Esophagus muscularis mucosa (tissue), 4 donors: ENCODE results near the gene ANKRD49.

Experiments used
- CTCF ChIP-seq, 3 experiments: fragments of 200-600 bp in 2 of 3; fragments of 450-650 bp in 1 of 3; sonication (generic) in 2 of 3; IDR thresholded peaks; one replicate each; pipeline ENCODE4 v1.5.1; 2017 to 2019; ENCODE audit warnings: antibody characterized with exemption in 3 of 3, mild to moderate bottlenecking in 2 of 3, moderate library complexity in 1 of 3
- EP300 ChIP-seq: sonication (generic); formaldehyde crosslinking; IDR thresholded peaks from one replicate; pipeline ENCODE4 v1.6.1; 2017; ENCODE audit warnings: antibody characterized with exemption
- POLR2A ChIP-seq: fragments of 450-650 bp; IDR thresholded peaks from one replicate; pipeline ENCODE4 v1.6.1; 2017; ENCODE audit warnings: antibody characterized with exemption, moderate library complexity, mild to moderate bottlenecking, low read depth
- POLR2AphosphoS5 ChIP-seq, 2 donors: sonication (generic); formaldehyde crosslinking; IDR thresholded peaks; one replicate each; pipeline ENCODE4 v1.6.1; 2017; ENCODE audit warnings: antibody characterized with exemption in 2 of 2

GRCh38 chr11:94533206-94533605, 39.4 kb downstream of the ANKRD49 start:
- TF ChIP-seq CTCF (IDR thresholded peaks at IDR 0.05) (no peak), POLR2A (no peak), EP300 (no peak), POLR2AphosphoS5 (IDR thresholded peaks at IDR 0.05) (no peak)
